Hepatocyte (in vitro differentiated cells): ENCODE results near the gene CSNK1G3.

ENCODE experiments used
- CTCF ChIP-seq: fragments of 200-600 bp; sonication (generic); IDR thresholded peaks from 2 replicates; pipeline ENCODE4 v1.5.1; 2016; ENCODE audit warnings: antibody characterized with exemption, mild to moderate bottlenecking; ENCODE audit not compliant: poor library complexity
- EZH2 ChIP-seq: fragments of 200-600 bp; sonication (generic); IDR thresholded peaks from 2 replicates; pipeline ENCODE4 v1.6.1; 2016; ENCODE audit warnings: antibody characterized with exemption, mild to moderate bottlenecking, borderline replicate concordance
- EZH2phosphoT487 ChIP-seq: fragments of 200-600 bp; sonication (generic); IDR thresholded peaks from one replicate; pipeline ENCODE4 v1.6.1; 2018; ENCODE audit warnings: antibody characterized with exemption, mild to moderate bottlenecking, low read depth, moderate library complexity; ENCODE audit not compliant: unreplicated experiment, severe bottlenecking

- TF ChIP-seq EZH2phosphoT487 (no peak), CTCF (no peak), EZH2 (no peak)
Measured at GRCh38 chr5:123490974-123491373, 21.0 kb upstream of the CSNK1G3 start.
